Activated naive CD4-positive, alpha-beta T cell treated with anti-CD3 and anti-CD28 coated beads, Interleukin-2, amount 50 U/mL, for 16 hours (primary cell): ENCODE data around the gene RILPL1.
"Not testable (repeated sequence)": the region's sequence is repeated elsewhere in the genome, so short reads cannot be mapped to it uniquely, and the experiment has no call there.

ENCODE experiments used
- DNase-seq: peaks from one replicate; pipeline ENCODE4 v3.0.0-alpha.2; 2020

The RILPL1 gene

DNA sequence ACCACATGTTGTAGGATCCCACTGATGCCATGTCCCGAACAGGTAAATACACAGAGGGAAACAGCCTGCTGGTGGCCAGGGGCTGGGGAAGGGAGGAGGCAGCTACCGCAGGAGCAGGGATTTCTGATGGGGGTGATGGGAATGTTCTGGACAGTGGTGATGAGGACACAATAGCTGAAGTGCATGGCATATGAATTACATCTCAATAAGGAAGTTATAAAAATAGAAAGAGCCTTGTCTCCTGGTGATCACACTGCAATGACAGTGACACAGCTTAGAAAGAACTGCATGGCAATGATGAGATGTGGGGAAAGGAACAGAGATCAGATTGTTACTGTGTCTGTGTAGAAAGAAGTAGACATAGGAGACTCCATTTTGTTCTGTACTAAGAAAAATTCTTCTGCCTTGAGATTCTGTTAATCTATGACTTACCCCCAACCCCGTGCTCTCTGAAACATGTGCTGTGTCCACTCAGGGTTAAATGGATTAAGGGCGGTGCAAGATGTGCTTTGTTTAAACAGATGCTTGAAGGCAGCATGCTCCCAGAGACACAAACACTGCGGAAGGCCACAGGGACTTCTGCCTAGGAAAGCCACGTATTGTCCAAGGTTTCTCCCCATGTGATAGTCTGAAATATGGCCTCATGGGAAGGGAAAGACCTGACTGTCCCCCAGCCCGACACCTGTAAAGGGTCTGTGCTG lies 41.0 kb downstream of the RILPL1 start:
- not testable (repeated sequence) for DNase-seq

- DNase-seq, result no peak
Measured at GRCh38 chr12:123491481-123491880, 42.0 kb downstream of the RILPL1 start.

- no peak for DNase-seq
Measured at GRCh38 chr12:123491056-123491455, 42.5 kb downstream of the RILPL1 start.

- no peak for DNase-seq
Measured at GRCh38 chr12:123490089-123490488, 43.4 kb downstream of the RILPL1 start.

- DNase-seq, result no peak
Measured at GRCh38 chr12:123489580-123489979, 43.9 kb downstream of the RILPL1 start.

- DNase-seq, result no peak
Measured at GRCh38 chr12:123488539-123489230, 44.8 kb downstream of the RILPL1 start.

- DNase-seq, result no peak
Measured at GRCh38 chr12:123487428-123487827, 46.1 kb downstream of the RILPL1 start.

DNA sequence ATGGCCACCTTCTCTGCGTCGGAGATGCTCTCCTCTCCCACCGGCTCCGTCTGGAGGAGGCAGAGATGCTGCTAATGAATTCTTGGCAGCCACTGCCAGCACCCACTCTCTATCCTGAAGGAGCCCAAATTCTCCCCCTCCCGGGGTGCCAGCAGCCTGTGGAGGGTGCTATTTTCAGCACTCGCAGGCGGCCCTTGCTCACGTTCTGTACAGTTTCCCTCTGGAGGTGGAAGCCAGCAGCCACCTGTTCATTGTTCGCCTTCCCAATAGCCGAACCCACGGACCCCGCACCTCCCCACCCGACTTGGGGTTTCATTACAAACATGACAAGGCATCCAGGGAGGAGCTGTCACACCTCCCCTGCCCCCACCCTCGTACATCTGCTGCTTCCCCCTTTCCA lies 47.8 kb downstream of the RILPL1 start:
- no peak for DNase-seq

DNA sequence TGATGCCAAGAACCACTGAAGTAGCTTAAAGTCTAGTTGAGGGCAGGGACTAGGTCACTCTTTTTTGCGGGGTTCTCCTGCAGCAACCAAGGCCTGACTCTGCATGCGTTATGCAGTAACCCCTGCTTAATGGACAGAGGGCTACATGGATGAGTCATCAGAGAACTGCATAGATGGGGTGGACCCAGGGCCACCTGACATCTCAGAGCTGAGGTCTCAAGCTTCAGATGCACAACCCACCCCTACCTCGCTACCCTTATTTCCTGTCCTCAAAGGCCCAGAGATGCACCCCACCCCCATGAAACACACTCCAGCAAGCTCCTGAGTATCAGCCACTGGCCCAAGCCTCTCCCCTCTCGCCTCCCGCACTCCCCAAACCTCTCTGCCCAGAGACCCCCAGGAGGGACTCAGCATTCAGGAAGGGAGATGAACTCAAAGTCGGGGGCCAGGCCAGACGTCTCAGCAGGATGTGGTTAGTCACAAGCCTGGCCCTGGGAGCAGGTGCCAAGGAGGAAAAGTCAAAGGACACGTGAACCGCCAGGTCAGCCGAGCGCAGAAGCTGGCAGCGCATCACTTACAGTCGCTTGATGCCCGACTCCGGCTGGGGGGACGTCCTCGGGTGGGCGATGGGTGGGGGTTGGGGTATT lies 49.8 kb downstream of the RILPL1 start:
- no peak for DNase-seq

GRCh38 chr12:123482876-123483275 lies 50.6 kb downstream of the RILPL1 start:
- DNase-seq, result no peak

DNA sequence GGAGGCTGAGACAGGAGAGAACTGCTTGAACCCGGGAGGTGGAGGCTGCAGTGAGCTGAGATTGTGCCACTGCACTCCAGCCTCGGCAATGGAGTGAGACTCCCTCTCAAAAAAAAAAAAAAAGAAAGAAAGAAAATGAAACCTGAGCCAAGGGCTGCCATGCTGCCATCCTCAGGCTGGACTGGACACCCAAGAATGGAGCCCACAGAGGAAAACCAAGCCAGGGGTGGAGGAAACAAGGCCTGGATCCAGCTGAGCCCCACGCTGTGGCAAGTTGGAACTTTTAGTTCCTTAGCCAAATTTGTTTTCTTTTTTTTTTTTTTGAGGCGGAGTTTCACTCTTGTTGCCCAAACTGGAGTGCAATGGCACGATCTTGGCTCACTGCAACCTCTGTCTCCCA lies 52.3 kb downstream of the RILPL1 start:
- DNase-seq, result not testable (repeated sequence)

DNA sequence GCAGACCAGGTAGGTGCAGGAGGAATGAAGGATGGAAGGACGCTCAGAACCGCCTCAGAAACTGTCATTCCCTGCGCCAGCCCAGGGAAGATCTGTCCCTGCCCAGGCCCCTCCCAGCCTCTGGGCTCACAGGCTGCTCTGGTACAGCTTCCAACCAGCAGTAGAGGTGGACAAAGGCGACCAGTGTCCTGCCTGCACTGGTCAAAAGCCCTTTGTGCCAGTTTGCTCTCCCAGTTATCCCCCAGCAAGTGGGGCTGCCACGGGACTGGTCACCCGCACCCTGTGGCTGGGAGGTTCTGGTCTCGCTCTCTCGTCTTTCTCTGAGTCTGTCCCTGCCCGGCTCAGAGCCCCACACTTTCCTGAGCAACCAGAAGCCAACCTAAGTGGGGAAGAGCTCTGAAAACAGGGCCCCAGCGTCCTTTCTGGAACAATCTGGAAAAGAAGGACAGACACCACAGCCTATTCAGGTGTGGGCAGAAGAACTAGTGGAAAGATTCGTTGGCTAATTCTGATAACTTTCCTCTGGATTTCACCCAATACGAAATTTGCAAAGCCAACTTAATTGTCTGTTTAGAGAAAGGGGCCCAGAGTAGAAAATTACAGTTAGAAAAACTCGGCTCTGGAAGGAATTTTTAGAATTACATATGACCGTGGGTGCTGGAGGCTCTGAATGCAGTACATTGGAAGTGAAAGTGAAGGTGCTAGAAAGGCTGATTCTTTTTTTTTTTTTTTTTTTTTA lies 53.9 kb downstream of the RILPL1 start:
- no peak for DNase-seq

GRCh38 chr12:123478762-123479161 lies 54.8 kb downstream of the RILPL1 start:
- no peak for DNase-seq

GRCh38 chr12:123478069-123478468 lies 55.5 kb downstream of the RILPL1 start:
- no peak for DNase-seq

GRCh38 chr12:123475246-123475703 lies 58.2 kb downstream of the RILPL1 start:
- no peak for DNase-seq

DNA sequence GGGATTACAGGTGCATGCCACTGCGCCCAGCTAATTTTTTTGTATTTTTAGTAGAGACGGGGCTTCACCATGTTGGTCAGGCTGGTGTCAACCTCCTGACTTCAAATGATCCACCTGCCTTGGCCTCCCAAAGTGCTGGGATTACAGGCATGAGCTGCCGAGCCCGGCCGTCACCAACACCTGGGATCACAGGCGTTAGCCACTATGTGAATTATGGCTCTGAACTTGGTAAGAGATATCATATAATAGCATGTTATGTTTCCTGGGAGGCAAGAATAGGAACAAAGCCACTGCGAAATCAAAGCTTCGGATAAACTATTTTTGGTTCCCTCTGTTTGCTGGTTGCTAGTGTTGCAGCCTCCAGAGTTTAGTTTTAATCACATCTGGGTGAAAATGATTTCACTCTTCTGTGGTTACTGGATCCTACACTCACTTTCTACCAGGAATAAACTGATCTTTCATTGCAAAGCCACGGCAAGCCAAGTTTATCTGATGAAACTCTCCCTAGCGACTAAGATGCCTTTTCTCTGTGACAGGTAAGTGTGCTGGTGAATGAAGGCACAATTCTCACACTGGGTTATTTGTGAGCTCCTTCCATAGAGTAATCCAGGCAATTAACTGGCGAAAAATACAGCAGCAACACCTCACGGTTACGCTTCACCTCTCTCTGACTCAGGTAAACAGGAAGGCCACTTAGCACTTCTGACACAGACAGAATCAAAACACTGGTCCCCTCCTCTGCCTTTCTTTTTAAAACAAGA lies 58.9 kb downstream of the RILPL1 start:
- DNase-seq, result no peak

GRCh38 chr12:123472438-123472849 lies 61.1 kb downstream of the RILPL1 start:
- no peak for DNase-seq

- DNase-seq, result no peak
Measured at GRCh38 chr12:123471374-123472068, 62.0 kb downstream of the RILPL1 start.

- DNase-seq, result no peak
Measured at GRCh38 chr12:123469978-123470377, 63.5 kb downstream of the RILPL1 start.

- DNase-seq, result no peak
Measured at GRCh38 chr12:123468786-123469185, 64.7 kb downstream of the RILPL1 start.

GRCh38 chr12:123465084-123465483 lies 68.4 kb downstream of the RILPL1 start:
- no peak for DNase-seq

- not testable (repeated sequence) for DNase-seq
Measured at GRCh38 chr12:123463174-123463573, 70.3 kb downstream of the RILPL1 start.
